Measurements from ENCODE around the gene GLP1R.
"Not testable (repeated sequence)": the region's sequence is repeated elsewhere in the genome, so short reads cannot be mapped to it uniquely, and the experiment has no call there.

Gene GLP1R

DNA sequence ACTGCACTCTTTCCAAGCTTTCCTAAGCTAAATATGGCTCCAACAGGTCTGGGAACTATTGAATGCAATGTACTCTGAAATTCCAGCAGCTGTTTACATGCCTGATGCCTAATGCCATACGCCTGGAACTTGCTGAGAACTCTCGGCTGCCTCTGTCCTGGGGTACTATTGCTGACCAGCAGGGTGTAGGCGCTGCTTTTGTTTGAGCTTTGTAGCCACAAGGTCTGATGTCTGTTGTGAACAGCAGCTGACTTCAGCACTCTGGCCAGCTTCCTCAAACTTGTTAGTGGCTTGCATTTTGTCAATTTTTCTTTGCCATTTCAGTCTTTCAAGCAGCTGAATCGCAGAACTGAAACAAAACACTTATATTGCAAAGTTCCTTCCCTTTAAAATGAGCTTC is 39.8 kb downstream of the GLP1R start:
- peak; percentile 6 to 26 for DNase-seq

DNA sequence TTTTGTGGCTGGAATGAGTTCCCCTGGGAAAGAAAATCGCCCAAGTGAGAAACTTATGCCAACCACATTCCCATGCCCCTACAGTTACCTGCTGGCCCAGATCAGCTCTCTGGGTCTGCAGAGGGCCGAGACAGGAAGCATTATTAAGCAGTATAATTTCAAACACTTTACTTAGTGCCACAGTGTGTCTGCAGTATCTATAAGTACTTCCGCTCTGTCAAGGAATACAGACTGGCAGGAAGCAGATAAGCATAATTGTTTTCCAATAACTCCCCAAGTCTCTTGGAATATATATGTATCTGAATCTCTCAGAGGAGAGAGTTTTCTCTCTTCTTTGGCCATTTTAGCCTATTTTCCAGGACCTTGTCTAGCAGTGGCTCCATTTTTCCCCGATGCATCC is 41.5 kb downstream of the GLP1R start:
- DNase-seq: no peak

DNA sequence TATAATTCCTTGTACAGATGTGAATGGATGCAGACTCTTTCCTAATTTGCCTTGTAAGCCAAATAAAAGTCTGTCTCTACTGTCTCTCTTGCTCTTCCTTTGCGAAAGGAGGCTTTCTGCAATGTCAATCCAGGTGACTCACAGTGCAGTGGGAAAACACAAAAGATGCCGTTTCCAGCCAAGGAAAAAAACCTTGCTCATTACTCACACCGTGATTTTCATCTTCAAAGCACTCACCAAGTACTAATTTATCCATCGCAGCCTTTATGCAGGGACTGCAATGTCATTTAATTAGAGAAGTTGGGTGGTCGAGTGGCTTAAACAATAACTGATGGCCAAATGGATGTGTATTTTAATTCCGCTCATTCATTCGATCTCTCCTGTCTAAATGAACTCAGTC is 42.6 kb downstream of the GLP1R start:
- DNase-seq: no peak

DNA sequence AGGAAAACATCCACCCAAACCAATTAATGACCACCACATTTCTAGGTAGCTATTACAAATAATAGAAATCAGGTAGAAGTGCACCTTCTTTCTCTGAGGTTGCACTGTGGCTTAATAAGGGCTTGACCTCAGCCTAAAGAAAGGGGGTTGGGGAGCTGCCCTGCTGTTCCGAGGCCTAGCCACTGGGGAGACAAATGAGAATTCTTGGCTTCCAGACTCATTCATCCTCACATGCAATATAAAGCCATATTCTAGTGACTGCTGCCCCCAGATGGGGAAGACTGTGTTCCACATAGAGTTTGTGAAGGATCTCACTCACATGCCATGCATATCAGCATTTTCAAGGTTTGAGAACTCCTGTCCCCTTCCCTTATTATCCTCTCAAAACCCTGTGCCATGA is 43.5 kb downstream of the GLP1R start:
- DNase-seq: no peak

DNA sequence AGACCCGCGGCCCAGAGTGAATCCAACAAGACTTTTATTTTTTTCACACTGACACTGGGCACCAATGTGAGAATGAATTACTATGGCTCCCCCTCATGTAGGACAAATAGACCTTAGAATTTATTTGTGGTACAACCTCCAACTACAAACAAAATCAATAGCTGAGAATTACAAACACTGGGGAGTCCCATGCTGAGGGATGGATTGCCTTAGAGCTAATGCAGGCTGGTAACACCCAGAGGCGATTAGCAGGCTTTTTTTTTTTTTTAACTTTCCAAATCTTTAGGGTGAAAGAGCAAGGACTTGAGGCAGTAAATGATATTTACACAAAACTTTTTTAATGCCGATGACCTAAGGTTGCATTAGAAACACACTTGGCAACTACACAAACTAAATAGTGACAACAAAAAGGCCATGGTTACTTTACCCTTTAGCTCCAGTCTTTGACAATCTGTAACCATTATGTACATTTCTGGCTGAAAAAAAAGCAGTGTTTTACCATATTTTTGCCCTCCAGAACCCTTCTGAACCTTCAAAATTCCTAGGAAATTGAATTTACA is 44.6 kb downstream of the GLP1R start:
- DNase-seq: no peak

DNA sequence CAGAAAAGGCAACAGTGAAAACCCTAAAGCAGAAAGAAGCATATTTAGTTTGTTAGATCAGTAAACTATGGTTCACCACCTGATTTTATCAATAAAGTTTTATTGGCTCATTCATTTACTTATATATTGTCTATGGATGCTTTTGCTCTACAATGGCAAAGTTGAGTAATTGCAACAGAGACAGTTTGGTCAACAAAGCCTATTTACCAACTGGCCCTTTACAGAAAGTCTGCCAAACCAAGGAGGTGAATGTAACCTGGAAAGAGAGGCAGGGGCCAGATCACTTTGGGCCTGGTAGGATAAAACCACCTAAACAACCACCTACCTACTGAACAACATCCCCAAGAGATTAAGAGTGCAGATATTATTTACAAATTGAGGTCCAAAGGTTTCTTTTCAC is 47.0 kb downstream of the GLP1R start:
- DNase-seq: no peak

DNA sequence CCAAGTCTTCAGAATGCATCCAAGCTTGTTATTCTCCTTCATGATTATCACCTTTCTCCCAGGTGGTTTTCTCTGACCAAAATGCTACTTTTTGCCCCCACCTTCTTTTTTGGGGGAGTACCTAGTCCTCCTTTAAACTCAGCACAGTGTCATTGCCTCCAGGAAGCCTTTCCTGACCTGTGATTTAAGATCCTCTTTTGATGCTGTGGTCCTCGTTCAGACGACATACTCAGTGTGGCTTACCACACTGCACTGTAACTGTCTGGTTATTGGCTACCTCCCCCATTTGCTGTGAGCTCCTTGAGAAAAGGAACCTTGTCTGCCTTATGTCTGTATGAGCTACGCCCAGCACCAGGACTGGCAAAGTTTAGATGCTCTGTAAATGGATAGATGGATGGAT is 51.8 kb downstream of the GLP1R start:
- DNase-seq: no peak

DNA sequence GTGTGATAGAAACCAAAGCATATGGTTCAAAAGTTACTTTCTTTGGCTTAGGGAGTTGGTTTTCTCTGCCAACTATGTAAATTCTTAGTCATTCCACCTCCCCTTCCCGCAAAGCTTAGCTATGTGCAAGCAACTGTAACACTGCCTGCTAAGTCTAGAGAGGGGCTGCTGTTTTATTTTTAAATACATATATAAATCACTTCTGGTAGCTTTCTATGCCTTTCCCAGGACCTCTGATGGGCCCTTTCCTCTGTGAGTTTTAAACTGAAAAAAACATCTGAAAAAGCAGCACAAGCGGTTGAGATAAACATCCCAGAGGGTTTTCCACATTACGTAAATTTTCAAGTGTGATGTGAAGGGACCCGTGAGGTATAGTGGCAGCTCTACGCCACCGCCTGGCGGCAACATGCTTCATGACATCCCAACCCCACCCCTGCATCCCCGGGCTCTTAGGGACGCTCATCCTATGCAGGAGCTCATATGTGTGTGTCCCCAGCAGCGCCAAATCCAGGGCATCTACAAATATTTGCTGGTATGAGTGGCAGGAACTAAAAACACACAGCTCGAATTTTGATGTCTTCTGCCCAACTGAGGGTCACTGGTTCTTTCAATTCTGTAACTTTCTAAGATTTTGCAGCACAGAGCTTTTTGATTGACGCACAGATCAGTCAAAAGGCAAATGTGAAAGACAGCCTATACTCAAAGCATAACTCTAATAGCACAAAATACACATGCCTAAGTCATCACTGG is 53.7 kb downstream of the GLP1R start:
- peak in 1 of 2 donors; percentile 5 for DNase-seq

DNA sequence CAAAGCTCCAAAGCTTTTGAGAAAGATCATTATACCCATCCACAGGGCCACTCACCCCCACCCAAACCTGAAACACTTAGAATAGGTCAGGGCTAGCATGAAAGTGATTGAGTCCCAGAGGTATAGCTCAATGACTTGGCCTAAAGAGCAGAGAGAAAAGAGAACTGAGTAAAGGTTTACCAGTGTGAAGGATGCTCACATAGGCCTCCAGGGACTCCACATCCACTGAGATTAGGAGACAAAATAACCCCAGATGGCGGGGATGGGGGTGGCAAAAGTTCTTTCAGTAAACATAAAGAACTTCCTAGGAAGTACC is 54.2 kb downstream of the GLP1R start:
- DNase-seq: no peak

DNA sequence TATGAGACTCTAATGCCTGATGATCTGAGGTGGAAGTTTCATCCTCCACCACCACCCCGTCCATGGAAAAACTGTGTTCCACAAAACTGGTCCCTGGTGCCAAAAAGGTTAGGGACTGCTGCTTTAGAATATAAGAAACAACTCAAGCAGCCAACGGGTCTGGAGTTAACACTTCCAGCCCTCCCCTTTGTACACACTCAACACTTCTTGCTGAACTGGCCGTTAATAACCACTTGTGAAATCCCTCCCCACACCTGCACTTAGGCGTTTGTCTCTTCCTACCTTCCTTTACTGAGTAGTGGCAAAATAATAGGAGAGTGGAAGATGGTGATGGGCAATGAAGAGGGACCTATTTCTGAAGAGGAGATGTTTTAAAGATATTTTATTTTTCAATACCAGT is 55.9 kb downstream of the GLP1R start:
- DNase-seq: no peak

DNA sequence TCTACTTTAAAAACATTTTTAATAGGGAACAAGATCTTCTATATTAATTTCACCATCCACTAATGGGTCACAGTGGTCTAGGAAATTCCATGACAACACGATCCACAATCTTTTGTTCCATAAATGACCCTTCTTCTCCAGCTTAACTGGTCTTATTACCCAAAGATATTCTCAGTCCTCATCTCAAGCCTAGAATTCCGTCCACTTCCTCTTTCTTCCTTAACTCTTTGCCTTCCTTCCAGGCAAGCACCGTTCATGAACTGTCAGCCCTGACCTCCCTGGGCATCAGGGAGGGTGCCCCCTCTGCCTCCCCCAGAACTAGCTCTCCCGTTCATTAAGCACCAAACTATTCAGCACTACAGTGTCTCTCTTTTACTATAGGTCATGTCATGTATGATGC is 58.5 kb downstream of the GLP1R start:
- no peak for DNase-seq

DNA sequence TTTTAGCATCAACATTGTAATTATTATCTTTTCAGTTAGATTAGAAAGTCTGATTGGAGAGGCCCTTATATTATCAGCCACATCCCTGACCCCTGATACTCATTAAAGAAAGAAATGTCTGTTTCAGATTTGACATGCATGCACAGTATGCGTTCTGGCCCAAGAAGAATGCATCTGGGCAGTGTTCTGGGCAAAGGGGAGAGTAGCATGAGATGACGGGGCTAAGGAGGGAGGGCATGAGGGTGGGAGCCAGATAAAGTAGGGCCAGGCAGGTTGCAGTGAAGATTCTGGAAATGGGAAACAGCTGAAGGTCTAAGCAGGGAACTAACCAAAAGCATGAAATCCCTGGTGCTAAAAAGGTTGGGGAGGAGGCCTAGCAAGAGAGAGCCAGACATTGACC is 59.1 kb downstream of the GLP1R start:
- DNase-seq: no peak

DNA sequence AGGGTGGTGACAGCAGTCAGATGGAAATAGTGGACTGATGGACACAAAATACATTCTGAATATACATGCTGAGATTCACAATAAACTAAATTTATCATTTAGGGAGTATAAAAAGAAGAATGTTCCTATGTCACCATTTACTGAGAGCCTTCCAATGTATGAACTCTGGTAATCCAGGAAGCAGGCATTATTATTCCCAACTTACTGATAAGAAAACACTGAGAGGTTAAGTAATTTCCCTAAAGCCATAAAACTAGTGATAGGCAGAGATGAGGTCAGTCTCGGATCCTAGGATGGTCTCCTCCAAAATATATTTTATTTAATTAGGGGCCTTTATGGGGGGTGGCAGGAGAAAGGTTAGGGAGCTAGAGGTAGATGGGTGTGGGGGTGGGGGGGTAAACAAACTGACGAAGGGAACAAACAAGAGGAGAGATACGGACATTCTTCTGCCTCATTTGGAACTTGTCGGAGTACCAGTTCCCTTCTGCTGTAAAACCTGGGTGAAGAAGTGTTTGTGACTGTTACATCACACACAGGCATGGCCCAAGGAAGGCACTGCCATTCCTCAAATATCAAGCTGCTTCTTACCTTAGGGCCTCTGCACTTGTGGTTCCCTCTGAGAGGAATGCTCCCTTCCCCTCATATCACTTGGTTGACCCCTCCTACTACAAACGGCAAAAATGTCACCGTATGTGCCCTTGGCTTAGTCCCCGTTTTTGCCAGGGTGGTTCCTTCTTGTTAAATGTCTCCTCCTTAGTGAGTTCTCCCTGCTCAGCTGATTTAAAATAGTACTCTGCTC is 59.7 kb downstream of the GLP1R start:
- no peak for DNase-seq

DNA sequence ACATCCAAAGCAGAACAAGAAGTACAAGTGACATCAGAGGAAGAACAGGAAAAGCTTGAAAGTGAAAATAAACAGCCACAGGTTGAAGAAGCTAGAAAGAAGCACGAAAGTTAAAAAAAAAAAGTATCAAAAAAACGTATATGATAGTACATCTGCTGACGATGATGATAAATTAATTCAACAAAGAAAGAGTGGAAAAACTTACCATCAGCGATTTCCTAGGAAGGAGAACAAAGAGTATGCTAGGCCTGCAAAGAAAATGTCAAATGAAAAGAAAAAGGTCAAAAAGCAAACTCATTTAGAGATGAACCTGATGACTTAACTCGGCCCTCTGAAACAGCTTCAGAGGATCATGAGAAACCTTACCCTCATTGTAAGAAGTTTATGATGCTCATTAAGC is 62.7 kb downstream of the GLP1R start:
- no peak for DNase-seq

DNA sequence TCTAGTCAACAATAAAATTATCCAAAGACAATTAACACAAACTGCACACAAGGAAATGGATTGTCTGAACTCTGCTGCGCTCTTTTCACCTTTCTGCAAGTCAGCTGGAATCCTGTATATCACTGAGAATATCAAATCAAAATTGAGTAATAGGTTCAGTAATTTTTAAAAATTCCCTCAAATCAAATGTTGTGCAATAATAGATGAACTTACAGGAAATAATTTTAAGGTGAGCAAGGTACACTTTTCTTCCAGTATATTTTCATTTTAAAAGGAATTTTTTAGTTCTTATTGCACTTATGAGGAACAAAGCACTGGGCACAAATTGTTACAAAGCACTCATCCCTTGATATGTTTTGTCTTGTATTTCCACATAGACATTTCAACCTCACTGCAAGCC is 65.2 kb downstream of the GLP1R start:
- no peak for DNase-seq

DNA sequence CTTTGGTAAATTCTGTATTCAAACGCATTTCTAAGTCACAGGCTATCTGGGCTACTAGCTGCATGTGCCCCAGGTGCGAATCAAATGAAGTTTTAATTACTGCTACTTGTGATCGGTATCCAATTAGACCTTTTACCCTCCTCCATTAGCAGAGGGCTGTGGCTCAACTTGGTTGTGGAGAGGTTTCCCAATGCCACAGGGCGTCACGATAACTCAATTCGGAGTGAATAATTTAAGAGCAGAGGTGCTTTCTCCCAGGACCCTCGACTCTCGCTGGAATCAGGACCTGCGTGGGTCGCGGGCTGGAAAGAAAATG is 65.8 kb downstream of the GLP1R start:
- DNase-seq: peak in 1 of 2 donors; percentile 58

DNA sequence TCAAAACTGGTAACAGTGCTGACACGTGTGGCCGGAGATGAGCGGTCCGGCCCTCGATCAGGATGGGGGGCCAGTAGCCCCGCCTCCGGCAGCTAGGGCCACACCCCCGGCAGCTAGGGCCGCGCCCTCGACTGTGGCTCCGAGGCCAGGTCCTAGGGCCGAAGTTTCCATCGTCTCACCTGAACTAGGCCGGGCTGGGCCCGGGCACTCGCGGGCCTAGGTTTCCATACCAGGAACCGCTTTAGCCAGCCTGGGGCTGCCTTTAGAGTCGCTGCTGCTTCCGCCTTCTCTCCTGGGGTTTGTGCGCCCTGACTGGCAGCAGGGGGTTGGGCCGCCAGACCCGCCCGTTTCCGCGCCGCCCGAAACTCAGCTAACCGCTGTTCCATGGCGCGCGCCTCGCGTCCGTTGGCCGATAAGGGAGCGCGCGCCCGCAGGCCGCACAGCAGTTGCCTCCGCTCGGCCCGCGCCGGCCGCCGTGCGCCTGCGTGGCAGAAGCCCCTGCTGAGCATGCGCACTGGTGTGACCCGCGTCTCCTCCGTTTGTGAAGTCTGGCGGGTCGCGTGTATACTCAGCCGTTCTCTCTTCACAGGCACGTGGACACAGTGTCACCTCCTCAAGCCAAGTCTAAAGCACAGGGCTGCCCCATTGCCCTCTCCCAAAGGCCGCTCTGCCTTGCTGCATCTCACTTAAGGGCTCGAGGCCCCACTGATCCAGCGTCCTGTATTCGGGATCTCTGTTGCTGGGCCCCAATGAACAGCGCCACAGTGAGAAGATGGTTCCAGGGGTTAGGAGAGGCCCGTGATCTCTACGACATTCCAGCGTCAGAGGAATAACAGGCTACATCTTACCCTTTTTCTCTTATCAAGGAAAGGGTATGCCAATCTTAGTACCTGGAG is 66.4 kb downstream of the GLP1R start, which contains the start of gene SAYSD1:
Gene SAYSD1, minus strand, starts transcription at position 483 of the 896 bp plus-strand sequence. Its CDS starts 97 bp downstream, at position 386.
- DNase-seq: peak; percentile 69 to 87

DNA sequence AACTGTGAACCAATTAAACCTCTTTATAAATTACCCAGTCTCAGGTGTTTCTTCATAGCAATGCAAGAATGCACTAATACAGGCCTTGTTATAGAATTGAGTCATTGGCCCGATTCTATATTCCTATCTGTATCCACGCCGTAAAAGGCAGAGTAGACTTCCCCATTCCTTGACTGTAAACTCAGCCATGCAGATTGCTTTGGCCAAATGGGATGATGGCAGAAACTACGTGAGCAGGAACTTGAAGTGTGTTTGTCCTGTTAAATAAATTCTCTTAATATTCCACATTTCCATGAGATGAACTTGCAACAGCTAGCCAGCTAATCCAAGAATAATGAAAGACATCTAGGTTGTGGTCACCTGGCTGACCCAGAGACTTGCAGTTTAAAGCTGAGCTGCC is 70.3 kb downstream of the GLP1R start:
- DNase-seq: no peak

DNA sequence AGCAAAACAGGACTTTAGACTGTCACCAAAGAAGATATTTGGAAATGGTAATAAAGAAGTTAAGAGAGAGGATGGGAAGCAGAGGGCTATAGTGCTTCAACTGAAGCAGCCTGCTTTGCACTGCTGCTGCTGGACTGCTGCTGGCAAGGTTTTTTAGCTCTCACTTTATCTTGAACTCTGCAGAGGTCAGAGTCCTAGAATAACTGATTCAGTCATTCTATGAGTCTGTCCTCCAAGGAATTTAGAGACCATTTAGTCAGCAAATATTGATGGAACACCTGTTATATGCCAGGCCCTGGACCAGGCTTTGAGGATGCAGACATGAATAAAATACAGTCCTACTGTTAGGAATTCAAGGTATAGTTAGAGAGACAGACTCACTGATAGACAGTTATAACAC is 75.5 kb downstream of the GLP1R start:
- DNase-seq: no peak

DNA sequence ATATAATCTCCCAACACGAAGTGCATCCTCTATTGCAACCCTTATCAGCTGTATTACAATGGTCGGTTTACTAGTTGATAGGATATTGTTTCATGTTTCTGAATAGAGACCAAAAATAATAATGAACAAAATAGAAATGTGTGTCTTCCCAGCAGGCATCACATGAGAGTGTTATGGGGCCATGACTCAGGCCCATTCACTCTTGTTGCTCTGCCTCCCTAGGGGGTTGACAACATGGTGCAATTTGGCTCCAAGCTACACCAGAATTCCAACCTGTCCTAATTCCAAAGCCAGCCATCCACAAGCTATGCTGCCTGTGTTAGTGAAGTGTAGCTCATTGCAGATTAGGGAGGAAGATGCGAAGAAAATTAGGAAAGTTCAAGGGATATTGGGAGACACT is 79.5 kb downstream of the GLP1R start:
- no peak for DNase-seq

DNA sequence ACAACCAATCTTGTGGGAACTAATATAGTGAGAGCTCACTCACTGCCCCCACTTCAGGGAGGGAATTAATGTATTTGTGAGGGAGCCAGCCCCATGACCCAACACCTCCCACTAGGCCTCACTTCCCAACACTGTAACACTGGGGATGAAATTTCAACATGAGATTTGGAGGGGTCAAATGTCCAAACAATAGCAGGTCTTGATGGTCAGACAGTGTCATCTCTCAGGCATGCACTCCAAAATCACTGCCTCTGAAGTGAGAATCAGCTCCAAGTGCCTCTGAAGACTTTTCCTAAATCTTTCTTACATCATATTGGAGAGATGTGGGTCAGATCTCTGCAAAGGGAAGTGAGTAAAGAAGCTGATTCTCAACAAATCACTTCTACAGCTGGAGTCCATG is 80.3 kb downstream of the GLP1R start:
- no peak for DNase-seq

DNA sequence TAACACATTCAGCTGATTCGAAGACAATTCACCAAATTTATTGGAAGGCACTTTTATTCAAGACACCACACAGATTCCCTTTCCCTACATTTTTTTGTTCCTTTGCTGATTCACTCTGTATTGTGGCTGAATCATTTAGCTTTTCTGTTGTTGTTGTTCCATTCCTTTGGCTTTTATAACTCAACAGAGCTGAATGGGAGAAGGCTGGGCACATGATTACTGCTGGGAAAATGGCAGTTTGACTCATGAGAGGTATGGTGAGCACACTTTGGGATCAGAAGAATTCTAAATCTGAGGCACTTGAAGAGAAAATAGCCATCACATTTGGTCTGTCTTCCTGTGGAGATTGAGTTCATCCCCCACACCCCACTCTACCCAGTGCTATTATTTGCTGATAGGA is 82.1 kb downstream of the GLP1R start:
- DNase-seq: no peak

DNA sequence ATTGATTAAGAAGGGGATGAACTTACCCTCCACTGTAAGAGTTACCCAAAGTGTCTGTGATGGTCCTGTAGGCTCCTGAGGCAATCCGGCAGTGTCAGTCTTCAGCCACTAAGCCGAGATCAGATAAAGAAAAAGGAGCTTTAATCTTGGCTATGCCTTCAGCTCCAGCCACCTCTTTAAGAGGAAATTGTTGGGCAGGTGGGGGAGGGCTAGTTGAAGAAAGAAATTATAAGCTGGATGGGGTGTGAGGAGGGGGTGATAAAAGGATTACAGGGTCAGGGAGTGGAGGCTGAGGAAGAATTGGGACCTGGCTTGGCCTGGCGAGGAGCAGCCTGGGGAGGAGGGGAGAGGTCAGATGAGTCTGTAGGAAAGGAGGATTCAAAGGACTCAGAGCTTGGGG is 86.2 kb downstream of the GLP1R start:
- not testable (repeated sequence) for DNase-seq
